ENCODE results near the gene ZSCAN30.

ZSCAN30 gene

GRCh38 chr18:35290094-35290735 is at the start of gene ZSCAN30:
Gene ZSCAN30 (minus strand): TSS chr18:35290229. CDS start chr18:35264352, 25,877 bp downstream.
- peak; percentile 98 for DNase-seq

- no peak for DNase-seq
These were observed 47.3 kb upstream of the ZSCAN30 start for GRCh38 chr18:35337286-35337685.

- no peak for DNase-seq
These were observed 45.8 kb upstream of the ZSCAN30 start for GRCh38 chr18:35335866-35336265.

- DNase-seq = no peak
These were observed 44.8 kb upstream of the ZSCAN30 start for GRCh38 chr18:35334821-35335220.

GRCh38 chr18:35334212-35334611 is 44.2 kb upstream of the ZSCAN30 start:
- no peak for DNase-seq

- no peak for DNase-seq
These were observed 41.5 kb upstream of the ZSCAN30 start for GRCh38 chr18:35331367-35332087.

GRCh38 chr18:35328868-35329267 is 38.8 kb upstream of the ZSCAN30 start:
- no peak for DNase-seq

GRCh38 chr18:35326695-35327387 is 36.8 kb upstream of the ZSCAN30 start:
- DNase-seq = no peak

- DNase-seq = no peak
These were observed 35.1 kb upstream of the ZSCAN30 start for GRCh38 chr18:35324926-35325655.

GRCh38 chr18:35322486-35323458 is 32.7 kb upstream of the ZSCAN30 start:
- no peak for DNase-seq

- DNase-seq = no peak
These were observed 21.5 kb upstream of the ZSCAN30 start for GRCh38 chr18:35311496-35311895.

GRCh38 chr18:35306588-35307250 is 16.7 kb upstream of the ZSCAN30 start:
- DNase-seq = no peak

- no peak for DNase-seq
These were observed 13.6 kb upstream of the ZSCAN30 start for GRCh38 chr18:35303610-35304009.

- no peak for DNase-seq
These were observed 6.0 kb upstream of the ZSCAN30 start for GRCh38 chr18:35296060-35296459.

GRCh38 chr18:35291166-35291565 is 1.1 kb upstream of the ZSCAN30 start:
- DNase-seq = no peak

GRCh38 chr18:35289727-35290093 is 319 bp downstream of the ZSCAN30 start:
- DNase-seq = peak; percentile 70

- DNase-seq = no peak
These were observed 736 bp downstream of the ZSCAN30 start for GRCh38 chr18:35289293-35289692.

GRCh38 chr18:35284841-35285240 is 5.2 kb downstream of the ZSCAN30 start:
- no peak for DNase-seq

- DNase-seq = no peak
These were observed 5.9 kb downstream of the ZSCAN30 start for GRCh38 chr18:35283923-35284794.

GRCh38 chr18:35282353-35282752 is 7.7 kb downstream of the ZSCAN30 start:
- no peak for DNase-seq

All from activated effector memory CD4-positive, alpha-beta T cell treated with anti-CD3 and anti-CD28 coated beads, Interleukin-2, amount 50 U/mL, for 16 hours (primary cell).